Brain pericyte (primary cell): Measurements from ENCODE around the gene EDARADD.
A peak's percentile ranks its signal among the peaks of the same experiment; 100 is the strongest.
"Not testable (repeated sequence)": the region's sequence is repeated elsewhere in the genome, so short reads cannot be mapped to it uniquely, and the experiment has no call there.

Source experiments
- DNase-seq: peaks from one replicate; pipeline ENCODE4 v3.0.0-alpha.2; 2012; ENCODE audit warnings: low read depth, low spot score

EDARADD gene

DNA sequence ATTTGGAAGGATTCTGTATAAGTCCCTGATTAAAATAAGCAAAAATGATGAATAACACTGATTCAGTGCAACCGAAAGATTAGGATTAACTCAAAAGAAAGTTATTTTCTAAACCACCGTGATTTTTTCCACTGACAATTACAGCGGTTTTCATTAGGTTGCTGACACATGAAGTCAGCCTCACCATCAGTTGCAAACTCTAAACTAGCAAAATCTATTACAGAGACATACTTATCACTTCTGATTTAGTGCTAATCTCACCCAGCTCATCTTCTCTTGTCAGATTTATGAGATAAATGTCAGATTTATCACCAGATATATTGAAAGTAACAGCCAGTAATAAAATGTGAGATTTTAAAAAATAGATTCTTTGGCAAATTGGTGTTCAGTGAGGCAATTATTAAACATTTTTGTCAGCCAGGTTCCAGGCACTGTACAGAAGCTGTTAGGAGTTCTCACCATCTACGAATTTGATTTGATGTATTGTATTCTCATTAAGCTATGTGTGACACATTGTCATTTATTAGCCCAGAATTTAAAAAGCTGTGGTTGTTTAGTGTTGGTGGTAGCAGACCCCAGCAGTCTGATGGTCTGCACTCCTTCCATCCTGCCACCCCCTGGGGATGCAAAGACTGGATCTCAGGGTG, 92.4 kb downstream of the EDARADD start:
- DNase-seq = no peak

DNA sequence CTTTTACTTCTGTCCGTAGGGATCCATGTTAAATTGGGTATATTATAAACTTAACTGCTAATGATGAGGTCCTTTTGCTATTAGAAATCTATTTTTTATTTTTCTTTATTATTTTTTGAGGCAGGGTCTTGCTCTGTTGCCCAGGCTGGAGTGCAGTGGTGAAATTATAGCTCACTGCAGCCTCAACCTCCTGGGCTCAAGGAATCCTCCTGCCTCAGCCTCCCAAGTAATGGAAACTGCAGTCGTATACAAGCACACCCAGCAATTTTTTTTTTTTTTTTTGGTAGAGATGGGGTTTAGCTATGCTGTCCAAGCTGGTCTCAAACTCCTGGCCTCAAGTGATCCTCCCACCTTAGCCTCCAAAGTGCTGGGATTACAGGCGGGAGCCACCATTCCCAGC, 95.1 kb downstream of the EDARADD start:
- not testable (repeated sequence) for DNase-seq

DNA sequence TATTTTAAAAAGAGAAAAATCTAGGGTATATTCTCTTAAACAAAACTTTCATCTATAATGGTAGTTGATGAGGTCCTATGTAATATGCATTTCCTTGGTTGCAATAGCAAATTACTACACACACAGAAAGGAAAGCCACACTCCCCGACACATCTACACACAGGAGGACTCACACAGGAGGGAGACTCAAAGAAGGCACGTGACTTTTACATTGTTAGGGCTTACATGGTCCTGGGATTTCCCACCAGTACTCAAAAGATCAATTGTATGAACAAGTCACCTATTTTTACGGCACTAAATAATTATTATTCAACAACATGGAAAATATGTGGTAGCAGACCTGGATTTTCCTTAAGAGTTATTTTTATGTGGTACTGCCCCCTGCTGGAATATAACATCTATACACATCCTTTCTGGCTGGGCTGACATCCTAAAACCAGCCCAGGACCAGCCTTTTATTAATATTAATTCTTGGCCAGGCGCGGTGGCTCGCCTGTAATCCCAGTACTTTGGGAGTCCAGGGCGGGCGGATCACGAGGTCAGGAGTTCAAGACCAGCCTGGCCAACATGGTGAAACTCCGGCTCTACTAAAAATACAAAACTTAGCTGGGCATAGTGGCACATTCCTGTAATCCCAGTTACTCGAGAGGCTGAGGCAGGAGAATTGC, 95.8 kb downstream of the EDARADD start:
- DNase-seq = no peak

DNA sequence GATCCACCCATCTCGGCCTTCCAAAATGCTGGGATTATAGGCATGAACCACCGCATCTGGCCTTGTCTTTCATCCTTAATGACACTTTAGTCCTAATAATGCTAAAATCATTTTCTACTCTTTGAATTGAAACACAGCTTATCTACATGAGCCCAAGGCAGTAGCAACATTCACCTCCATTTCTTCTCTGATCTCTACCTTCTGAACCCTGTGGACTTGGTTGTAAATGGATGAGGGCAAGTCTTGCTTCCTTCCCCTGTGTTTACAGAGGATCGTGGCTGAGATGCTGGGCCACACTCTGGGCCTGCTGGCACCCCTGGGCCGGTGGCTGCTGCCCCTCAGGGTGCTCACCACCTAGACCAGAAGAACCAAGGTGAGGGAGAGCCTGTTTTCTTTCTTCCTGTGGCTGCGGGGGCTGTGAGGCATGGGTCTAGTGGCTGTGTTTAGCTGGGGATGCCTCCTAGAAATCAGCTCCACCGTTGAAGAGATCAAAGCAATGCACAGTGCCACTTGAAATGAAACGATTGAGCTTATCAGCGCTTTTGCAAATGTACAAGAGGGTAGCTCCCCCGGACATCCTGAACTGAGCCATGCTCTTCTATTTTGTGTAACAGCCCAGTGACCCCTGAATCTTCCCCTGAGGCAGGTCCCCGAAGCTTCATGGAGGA, 97.5 kb downstream of the EDARADD start:
- DNase-seq = no peak

DNA sequence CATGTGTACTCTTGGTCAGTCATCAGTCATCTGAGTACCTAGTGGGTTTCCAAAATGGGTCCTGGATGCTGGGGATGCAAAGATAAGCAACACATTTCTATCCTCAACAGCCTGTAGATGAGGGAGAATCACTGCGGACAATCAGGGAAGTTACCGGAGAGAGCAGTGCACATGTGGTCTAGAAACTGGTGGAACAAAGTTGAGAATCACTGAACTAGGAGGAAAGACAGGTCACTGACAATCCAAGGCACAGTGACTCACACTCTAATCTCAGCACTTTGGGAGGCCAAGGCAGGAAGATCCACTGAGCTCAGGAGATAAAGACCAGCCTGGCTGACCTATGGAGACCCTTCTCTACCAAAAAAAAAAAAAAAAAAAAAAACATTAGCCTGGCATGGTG, 98.3 kb downstream of the EDARADD start:
- no peak for DNase-seq

DNA sequence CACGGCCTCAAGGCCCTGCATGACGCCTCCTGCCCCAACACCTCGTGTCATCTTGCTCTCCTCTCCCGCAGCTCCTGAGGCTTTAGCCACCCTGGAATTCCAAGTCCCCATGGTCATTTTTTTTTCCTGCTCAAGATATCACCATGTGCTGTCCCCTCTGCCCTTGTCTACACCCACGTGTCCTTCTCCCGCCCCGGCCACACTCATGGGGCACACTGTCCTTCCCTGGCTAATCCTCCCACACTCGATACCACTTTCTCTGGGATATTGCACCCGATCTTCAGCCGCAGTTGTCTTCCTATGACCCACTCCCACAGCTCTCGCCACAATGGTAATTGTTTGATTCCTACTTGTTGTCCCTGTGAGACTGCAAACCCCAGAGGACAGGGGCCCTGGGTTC, 100.0 kb downstream of the EDARADD start:
- no peak for DNase-seq

DNA sequence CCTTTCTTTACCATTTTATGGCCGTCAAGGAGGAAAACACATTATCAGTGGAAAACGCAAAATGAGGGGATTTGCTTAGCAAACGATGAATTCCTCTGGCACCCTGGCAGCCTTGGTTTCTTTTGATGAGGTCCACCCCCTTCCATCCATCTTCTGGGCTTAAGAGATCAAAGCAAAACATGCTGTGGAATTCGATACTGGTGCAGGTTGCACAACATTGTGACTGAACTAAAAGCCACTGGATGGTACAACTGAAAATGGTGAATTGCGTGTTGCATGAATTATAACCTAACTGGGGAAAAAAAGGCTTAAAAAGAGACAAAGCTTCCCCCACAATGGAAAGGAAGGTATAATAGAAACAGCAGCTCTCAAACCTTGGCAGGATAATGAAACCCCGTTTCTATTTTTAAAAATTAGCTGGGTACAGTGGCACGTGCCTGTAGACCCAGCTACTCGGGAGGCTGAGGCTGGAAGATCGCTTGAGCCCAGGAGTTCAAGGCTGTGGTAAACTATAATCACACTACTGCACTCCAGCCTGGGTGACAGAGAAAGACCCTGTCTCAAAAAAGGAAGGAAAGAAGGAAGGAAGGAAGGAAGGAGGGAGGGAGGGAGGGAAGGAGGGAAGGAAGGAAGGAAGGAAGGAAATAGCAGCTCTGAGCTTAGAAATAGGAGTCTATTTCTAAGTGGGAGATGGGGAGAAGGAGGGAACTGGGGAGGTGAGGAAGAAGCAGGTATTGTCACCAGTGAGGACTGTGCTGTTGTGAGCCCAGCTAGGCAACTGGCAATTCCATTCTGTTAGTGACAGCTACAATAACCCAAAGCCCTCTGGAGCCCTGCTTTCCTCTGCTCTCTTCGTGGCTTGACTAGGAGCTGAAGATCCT, 100.7 kb downstream of the EDARADD start:
- no peak for DNase-seq

DNA sequence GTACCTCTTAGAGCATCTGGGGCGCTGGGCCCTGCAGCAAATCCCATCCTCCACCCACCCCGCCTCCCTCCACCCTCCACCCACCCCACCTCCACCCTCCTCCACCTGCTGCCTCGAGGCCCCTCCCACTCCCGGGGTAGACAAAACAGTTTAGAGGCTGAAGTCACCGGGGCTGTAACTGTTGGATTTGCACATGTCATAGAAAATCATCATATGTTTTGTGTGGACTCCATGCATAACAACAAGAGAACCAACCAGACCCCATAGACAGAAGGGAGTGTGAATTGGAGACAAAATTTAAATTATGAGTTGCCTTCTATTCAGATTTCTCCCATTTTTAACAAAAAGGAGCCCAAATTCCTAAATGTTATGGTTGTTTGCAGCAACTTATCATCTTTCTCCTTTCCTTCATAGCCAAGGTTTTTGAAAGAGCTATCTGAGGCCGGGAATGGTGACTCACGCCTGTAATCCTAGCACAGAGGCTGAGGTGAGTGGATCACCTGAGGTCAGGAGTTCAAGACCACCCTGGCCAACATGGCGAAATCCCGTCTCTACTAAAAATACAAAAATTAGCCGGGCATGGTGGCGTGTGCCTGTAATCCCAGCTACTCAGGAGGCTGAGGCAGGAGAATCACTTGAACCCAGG, 101.5 kb downstream of the EDARADD start:
- no peak for DNase-seq

DNA sequence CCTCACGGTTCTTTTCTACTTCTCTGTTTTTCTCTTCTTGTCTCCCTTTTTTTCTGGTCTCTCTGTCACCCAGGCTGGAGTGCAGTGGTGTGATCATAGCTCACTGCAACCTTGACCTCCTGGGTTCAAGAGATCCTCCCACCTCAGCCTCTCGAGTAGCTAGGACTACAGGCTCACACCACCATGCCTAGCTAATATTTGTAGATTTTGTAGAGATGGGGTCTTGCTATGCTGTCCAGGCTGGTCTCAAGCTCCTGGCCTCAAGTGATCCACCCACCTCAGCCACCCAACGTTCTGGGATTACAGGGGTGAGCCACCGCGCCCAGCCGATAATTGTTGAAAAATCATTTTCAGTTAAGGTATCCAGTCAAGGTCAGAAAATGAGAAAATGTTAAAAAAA, 103.8 kb downstream of the EDARADD start:
- no peak for DNase-seq

DNA sequence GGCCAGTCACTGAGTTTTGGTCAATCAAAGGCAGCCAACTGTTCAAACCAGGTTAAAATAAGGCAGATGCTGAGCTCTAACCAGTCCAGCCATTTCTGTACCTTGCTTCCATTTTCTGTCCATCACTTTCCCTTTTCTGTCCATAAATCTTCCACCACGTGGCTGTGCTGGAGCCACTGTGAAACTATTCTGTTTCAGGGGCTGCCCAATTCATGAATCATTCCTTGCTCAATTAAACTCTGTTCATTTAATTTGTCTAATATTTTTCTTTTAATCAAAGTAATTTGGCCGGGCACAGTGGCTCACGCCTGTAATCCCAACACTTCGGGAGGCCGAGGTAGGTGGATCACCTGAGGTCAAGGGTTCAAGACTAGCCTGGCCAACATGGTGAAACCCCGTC, 107.0 kb downstream of the EDARADD start:
- DNase-seq = no peak

DNA sequence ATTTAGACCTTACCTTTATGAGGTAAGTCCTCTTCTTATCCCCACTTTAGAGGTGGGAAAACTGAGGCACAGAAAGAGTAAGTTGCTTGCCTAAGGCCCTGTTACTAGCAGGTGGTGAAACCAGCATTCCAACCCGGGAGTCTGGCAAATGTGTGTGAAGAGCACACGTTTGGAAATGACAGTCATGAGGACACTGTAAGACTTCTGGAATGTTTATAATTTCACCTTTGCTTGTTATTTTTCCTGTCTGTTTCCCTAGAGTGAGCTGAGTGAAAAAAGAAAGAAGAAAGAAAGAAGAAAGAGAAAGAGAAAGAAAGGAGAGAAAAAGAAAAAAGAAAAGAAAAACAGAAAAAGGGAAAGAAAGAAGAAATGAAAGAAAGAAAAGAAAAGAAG, 108.5 kb downstream of the EDARADD start:
- DNase-seq = no peak

DNA sequence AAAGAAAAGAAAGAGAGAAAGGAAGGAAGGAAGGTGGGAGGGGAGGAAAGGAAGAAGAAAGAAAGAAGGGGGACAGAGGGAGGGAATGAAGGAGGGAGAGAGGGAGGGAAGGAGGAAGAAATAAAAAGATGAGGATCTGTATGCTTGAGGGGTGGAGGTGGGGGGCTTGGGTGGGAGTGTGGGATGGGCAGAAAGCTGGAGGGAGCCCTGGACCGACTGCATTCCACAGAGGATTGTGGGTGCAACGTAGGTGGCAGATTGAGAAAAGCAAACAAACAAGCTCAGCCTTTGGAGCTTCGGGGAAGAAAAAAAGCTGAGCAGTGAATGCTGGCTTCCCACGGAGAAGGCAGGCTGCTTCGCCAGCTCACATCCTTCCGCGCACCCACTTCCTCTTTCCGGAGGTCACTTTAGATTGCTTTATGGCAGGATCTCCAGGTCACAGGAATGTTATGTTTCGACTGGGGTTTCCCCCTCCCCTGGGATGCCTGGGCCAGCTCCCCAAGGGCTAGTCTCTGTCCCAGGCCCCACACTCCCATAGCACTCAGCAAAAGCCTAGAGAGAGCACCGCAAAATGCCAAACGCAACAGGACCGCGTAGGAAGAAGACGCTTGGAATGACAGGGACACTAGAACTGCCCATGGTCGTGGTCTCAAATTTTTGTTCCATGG, 109.0 kb downstream of the EDARADD start:
- DNase-seq = peak; percentile 26

DNA sequence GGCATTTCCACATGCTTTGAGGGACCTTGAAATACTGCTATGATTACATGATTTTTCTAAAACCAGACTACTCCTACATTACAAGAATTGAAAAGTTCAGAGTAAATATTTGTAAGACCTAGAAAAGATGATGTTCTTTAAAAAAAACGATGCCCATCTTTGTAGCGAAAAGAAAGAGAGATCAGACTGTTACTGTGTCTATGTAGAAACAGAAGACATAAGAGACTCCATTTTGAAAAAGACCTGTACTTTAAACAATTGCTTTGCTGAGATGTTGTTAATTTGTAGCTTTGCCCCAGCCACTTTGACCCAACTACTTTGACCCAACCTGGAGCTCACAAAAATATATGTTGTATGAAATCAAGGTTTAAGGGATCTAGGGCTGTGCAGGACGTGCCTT, 110.3 kb downstream of the EDARADD start:
- not testable (repeated sequence) for DNase-seq

DNA sequence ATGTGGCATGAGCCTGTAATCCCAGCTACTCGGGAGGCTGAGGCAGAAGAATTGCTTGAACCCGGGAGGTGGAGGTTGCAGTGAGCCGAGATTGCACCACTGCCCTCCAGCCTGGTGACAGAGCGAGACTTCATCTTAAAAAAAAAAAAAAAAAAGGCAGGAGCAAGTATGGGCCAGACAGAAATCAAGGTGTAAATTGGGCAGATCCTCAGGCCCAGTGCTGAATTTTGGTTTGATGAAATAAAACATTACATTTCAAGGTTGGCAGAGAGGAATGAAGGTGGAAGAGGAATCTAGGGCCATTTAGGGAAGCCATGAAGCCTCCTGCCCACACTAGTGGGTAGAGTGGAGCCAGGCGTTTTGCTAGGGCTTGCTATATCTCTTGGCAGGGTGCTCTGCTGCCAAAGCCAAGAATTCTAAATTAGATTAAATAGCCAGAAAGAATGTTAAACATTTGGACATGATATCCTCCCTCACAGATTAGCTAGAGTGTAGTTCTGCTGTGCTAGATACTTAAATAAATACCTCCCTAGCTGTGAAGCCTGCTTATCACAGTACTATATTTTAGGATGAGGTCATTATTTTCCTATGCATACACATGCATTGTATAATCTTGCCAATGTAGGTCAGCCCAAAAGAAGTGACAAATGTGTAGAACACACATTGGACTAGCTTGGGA, 113.1 kb downstream of the EDARADD start:
- no peak for DNase-seq

DNA sequence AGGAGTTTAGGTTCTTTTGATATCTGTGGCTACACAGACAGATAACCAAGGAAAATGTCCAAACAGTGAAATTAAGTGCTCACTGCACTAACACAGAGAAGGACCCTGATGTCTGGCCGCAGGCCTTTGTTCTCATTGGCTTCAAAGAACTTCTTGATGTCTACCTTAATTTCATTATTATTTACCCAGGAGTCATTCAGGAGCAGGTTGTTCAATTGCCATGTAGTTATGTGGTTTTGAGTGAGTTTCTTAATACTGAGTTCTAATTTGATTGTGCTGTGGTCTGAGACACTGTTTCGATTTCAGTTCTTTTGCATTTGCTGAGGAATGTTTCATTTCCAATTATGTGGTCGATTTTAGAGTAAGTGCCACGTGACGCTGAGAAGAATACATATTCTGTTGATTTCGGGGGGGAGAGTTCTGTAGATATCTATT, 114.5 kb downstream of the EDARADD start:
- DNase-seq = no peak

DNA sequence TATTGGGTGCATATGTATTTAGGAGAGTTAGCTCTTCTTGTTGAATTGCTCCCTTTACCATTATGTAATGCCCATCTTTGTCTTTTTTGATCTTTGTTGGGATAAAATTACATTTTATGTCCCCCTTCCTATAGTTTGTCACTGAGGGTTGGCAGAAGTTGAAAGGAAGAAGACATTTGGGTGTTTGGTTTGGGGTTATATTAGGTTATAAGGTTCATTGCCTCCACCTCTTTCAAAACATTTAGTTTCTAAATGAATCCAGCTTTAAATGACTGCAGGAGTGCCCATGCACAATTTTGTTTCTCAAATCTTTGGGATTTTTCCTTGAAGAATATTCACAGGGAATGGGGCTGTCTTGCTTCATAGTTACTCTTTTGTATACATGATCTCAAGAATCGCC, 115.1 kb downstream of the EDARADD start:
- no peak for DNase-seq

DNA sequence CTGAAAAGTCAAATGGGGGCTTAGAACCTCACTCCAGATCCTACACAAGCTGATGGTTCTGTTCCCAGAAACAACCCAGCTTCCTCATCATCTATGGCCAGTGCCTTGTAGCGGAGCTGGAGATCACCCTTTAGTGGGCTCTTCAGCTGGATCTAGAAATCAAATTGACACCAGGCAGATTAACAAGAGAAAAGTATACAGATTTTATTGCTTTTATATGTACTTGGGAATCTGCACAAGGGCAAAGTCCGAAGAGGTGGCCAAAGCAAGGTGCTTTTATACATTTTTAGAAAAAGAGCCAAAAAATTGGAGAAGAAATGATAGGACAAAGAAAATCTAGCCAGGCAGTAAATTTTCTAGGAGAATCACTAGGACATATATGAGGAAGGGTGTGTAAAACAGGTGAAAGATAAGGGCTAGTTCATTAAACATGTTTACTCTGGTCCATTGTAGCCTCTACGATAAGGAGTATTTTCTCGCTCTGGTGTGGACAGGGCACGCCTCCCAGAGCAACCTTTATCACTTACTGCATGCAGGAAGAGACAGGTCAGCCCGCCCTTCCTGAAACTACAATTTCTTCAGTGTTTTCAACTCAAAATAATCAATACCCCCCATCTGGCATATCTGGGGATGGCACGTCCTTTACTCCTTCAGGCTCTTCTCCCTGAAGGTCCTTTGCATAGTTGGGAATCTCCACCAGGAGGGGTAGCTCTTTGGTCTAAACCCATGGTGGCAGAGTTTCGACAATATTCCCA, 115.7 kb downstream of the EDARADD start:
- DNase-seq = no peak

DNA sequence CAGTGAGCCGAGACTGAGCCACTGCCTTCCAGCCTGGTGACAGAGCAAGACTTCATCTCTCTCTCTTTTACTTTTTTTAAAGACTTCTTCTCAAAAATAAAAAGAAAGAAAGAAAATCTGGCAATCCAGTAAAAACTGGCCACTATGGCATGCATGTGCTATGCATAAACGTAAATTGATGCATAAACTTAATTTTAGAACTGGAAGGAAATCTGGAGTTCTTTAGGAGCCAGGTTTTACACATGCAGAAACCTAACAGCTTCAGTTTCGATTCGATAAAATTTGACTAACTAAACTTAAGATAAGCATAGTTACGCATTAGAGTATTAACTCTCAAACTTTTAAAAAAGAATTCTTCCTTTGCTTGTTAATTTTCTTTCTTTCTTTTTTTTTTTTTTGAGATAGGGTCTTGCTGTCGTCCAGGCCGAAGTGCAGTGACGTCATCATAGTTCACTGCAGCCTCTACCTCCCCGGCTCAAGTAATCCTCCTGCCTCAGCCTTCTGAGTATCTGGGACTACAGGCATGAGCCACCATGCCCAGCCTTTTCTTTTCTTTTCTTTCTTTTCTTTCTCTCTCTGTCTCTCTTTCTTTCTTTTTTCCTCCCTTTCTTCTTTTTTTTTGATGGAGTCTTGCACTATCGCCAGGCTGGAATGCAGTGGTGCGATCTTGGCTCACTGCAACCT, 117.8 kb downstream of the EDARADD start:
- no peak for DNase-seq
